Hepatocyte (in vitro differentiated cells): Measurements from ENCODE around the gene CDRT15. TPM values are rescaled to one million over a fixed set of nuclear protein-coding genes. Genes with fewer than 3 reads are reported as not detected.

ENCODE experiments used
- DNase-seq: peaks from one replicate; pipeline ENCODE4 v3.0.0-alpha.2; 2016; ENCODE audit warnings: low spot score
- H2AFZ ChIP-seq: fragments of 200-600 bp; sonication (generic); 2 replicates; pipeline ENCODE4 v1.6.0; 2016; ENCODE audit warnings: antibody characterized with exemption, mild to moderate bottlenecking
- H3K27ac ChIP-seq: fragments of 200-600 bp; sonication (generic); 2 replicates; pipeline ENCODE4 v1.5.1; 2016; ENCODE audit warnings: mild to moderate bottlenecking
- H3K27me3 ChIP-seq: fragments of 200-600 bp; sonication (generic); 2 replicates; pipeline ENCODE4 v1.6.1; 2016
- H3K36me3 ChIP-seq: fragments of 200-600 bp; sonication (generic); replicated peaks from 2 replicates; pipeline ENCODE4 v1.5.1; 2016; ENCODE audit warnings: low read depth; ENCODE audit not compliant: insufficient read depth
- H3K4me1 ChIP-seq: fragments of 200-600 bp; sonication (generic); 2 replicates; pipeline ENCODE4 v1.5.1; 2016; ENCODE audit warnings: mild to moderate bottlenecking, moderate library complexity; ENCODE audit not compliant: insufficient read depth
- H3K4me2 ChIP-seq: fragments of 200-600 bp; sonication (generic); 2 replicates; pipeline ENCODE4 v1.6.0; 2016
- H3K4me3 ChIP-seq: fragments of 200-600 bp; sonication (generic); 2 replicates; pipeline ENCODE4 v1.5.1; 2016; ENCODE audit warnings: mild to moderate bottlenecking
- H3K79me2 ChIP-seq: fragments of 200-600 bp; sonication (generic); 2 replicates; pipeline ENCODE4 v1.6.0; 2017; ENCODE audit warnings: mild to moderate bottlenecking
- H3K9me2 ChIP-seq: fragments of 200-600 bp; sonication (generic); replicated peaks from 2 replicates; pipeline ENCODE4 v1.6.0; 2017; ENCODE audit warnings: mild to moderate bottlenecking; ENCODE audit not compliant: insufficient read depth
- H3K9me3 ChIP-seq: fragments of 200-600 bp; sonication (generic); 2 replicates; pipeline ENCODE4 v1.5.1; 2016; ENCODE audit warnings: low read depth, mild to moderate bottlenecking
- H4K20me1 ChIP-seq: fragments of 200-600 bp; sonication (generic); 2 replicates; pipeline ENCODE4 v1.6.0; 2016; ENCODE audit warnings: mild to moderate bottlenecking; ENCODE audit not compliant: insufficient read depth, poor library complexity, severe bottlenecking
- CTCF ChIP-seq: fragments of 200-600 bp; sonication (generic); IDR thresholded peaks from 2 replicates; pipeline ENCODE4 v1.5.1; 2016; ENCODE audit warnings: antibody characterized with exemption, mild to moderate bottlenecking; ENCODE audit not compliant: poor library complexity
- EZH2 ChIP-seq: fragments of 200-600 bp; sonication (generic); IDR thresholded peaks from 2 replicates; pipeline ENCODE4 v1.6.1; 2016; ENCODE audit warnings: antibody characterized with exemption, mild to moderate bottlenecking, borderline replicate concordance
- EZH2phosphoT487 ChIP-seq: fragments of 200-600 bp; sonication (generic); IDR thresholded peaks from one replicate; pipeline ENCODE4 v1.6.1; 2018; ENCODE audit warnings: antibody characterized with exemption, mild to moderate bottlenecking, low read depth, moderate library complexity; ENCODE audit not compliant: unreplicated experiment, severe bottlenecking
- WGBS: methylation state at CpG from one replicate; pipeline ENCODE4 v1.1.6; 2016; ENCODE audit warnings: low lambda C conversion rate; ENCODE audit errors: missing lambda C conversion rate; 5-methylcytosine and 5-hydroxymethylcytosine counted together
- polyA plus RNA-seq: library from polyadenylated mRNA; unstranded; fragments of >200 nt; fragmentation: Nextera tagmentation; extraction: Ambion mirVana; gene quantifications from 2 replicates; pipeline ENCODE4 v1.2.1, GENCODE V29; 2016
- total RNA-seq: library from RNA; depleted of rRNA; stranded (reverse); fragments of >200 nt; gene quantifications from 2 replicates; pipeline ENCODE4 v1.2.3, GENCODE V29; 2014

The CDRT15 gene
- total and polyA plus RNA-seq, 2 experiments from 2014 or later = not detected

- no peaks in the 10 kb centered on the region for H3K36me3 ChIP-seq
- peak overlapping the region; percentile 49 for H3K27ac ChIP-seq
- H3K79me2 ChIP-seq = no peaks in the 10 kb centered on the region
- peak; percentile 46 for DNase-seq
- WGBS = 68% methylated on average over 3 of the region's 3 CpGs
- TF ChIP-seq EZH2 (no peak), CTCF (no peak), EZH2phosphoT487 (no peak)
- no peaks in the 10 kb centered on the region for H4K20me1 ChIP-seq
- H3K9me3 ChIP-seq = no peaks in the 10 kb centered on the region
- no peaks in the 10 kb centered on the region for H3K9me2 ChIP-seq
- H3K4me2 ChIP-seq = no peak overlapping the region
- H3K4me1 ChIP-seq = no peaks in the 10 kb centered on the region
- H3K4me3 ChIP-seq = no peak overlapping the region
- H3K27me3 ChIP-seq = no peaks in the 10 kb centered on the region
- no peak overlapping the region for H2AFZ ChIP-seq
Observed at GRCh38 chr17:14209215-14209614, 27.4 kb downstream of the CDRT15 start.

- H3K27ac ChIP-seq = no peak overlapping the region
- H3K4me2 ChIP-seq = no peak overlapping the region
- H3K79me2 ChIP-seq = no peaks in the 10 kb centered on the region
- no peaks in the 10 kb centered on the region for H4K20me1 ChIP-seq
- DNase-seq = no peak
- no peak overlapping the region for H2AFZ ChIP-seq
- TF ChIP-seq EZH2 (no peak), EZH2phosphoT487 (no peak), CTCF (no peak)
- H3K4me1 ChIP-seq = no peaks in the 10 kb centered on the region
- H3K27me3 ChIP-seq = no peaks in the 10 kb centered on the region
- H3K9me3 ChIP-seq = no peaks in the 10 kb centered on the region
- WGBS = 95% methylated on average over 5 of the region's 5 CpGs
- no peak overlapping the region for H3K4me3 ChIP-seq
- H3K36me3 ChIP-seq = no peaks in the 10 kb centered on the region
- H3K9me2 ChIP-seq = no peaks in the 10 kb centered on the region
Observed at GRCh38 chr17:14207791-14208190, 28.9 kb downstream of the CDRT15 start.

GRCh38 chr17:14206891-14207290, 29.8 kb downstream of the CDRT15 start:
- H3K9me2 ChIP-seq = no peaks in the 10 kb centered on the region
- no peak overlapping the region for H2AFZ ChIP-seq
- H4K20me1 ChIP-seq = no peaks in the 10 kb centered on the region
- H3K4me1 ChIP-seq = no peaks in the 10 kb centered on the region
- no peak overlapping the region for H3K4me3 ChIP-seq
- 98% methylated on average over 24 of the region's 29 CpGs for WGBS
- H3K27ac ChIP-seq = no peak overlapping the region
- no peaks in the 10 kb centered on the region for H3K36me3 ChIP-seq
- no peaks in the 10 kb centered on the region for H3K27me3 ChIP-seq
- no peaks in the 10 kb centered on the region for H3K9me3 ChIP-seq
- H3K79me2 ChIP-seq = no peaks in the 10 kb centered on the region
- no peak overlapping the region for H3K4me2 ChIP-seq
- no peak for DNase-seq
- TF ChIP-seq EZH2 = no peak
- no peak for TF ChIP-seq CTCF
- TF ChIP-seq EZH2phosphoT487 = no peak

GRCh38 chr17:14205992-14206461, 30.6 kb downstream of the CDRT15 start:
- Histone ChIP-seq H3K4me3 (no peak overlapping the region), H4K20me1 (no peaks in the 10 kb centered on the region), H3K4me2 (no peak overlapping the region), H3K27me3 (no peaks in the 10 kb centered on the region), H3K79me2 (no peaks in the 10 kb centered on the region), H2AFZ (no peak overlapping the region), H3K9me3 (no peaks in the 10 kb centered on the region), H3K4me1 (peaks cover 6% of the 10 kb centered on the region), H3K36me3 (no peaks in the 10 kb centered on the region), H3K9me2 (no peaks in the 10 kb centered on the region), H3K27ac (no peak overlapping the region)
- DNase-seq = no peak
- TF ChIP-seq CTCF = no peak
- no peak for TF ChIP-seq EZH2phosphoT487
- no peak for TF ChIP-seq EZH2
- 92% methylated on average over 13 of the region's 13 CpGs for WGBS
